Central memory CD4-positive, alpha-beta T cell (primary cell): ENCODE measurements around the gene DCDC2.
"Not testable (repeated sequence)": the region's sequence is repeated elsewhere in the genome, so short reads cannot be mapped to it uniquely, and the experiment has no call there.

Experiments used
- DNase-seq: peaks from one replicate; pipeline ENCODE4 v3.0.0; 2022

Gene DCDC2

DNA sequence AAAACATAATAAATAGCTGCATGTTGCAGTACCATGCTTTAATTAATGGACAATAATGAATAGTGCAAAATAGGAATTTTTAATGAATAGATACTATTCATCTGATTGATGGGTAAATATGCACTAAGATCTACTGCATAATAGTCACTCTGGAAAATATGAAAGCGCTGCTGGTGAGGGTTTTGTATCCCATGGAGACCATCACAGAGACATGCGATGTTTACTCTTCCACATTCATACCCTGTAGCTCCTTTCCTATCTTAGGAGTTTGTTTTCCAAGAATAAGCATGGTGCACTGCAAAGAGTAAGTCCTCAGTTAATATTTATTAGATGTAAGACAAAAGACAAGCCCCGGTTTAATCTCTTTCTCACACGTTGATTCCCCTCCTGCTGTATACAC is 150.4 kb downstream of the DCDC2 start:
- no peak for DNase-seq

- no peak for DNase-seq
Measured at GRCh38 chr6:24205020-24205492, 152.8 kb downstream of the DCDC2 start.

GRCh38 chr6:24204113-24204512 is 153.7 kb downstream of the DCDC2 start:
- DNase-seq = not testable (repeated sequence)

DNA sequence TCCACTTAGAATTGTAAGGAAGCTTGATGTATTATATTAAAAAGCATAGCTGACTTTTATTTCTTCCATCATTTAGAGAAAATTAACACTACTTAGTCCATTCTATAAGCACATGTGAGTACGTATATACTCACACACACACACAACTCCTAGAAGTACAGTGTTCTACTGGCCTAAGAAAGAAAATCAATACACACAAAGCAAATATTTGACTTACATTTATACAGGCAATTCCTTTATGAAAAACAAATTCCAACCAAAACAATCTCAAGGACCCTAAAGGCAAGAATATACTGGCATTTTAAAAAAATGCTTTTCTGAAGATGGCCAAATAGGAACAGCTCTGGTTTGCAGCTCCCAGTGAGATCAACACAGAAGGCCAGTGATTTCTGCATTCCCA is 160.0 kb downstream of the DCDC2 start:
- DNase-seq = no peak

DNA sequence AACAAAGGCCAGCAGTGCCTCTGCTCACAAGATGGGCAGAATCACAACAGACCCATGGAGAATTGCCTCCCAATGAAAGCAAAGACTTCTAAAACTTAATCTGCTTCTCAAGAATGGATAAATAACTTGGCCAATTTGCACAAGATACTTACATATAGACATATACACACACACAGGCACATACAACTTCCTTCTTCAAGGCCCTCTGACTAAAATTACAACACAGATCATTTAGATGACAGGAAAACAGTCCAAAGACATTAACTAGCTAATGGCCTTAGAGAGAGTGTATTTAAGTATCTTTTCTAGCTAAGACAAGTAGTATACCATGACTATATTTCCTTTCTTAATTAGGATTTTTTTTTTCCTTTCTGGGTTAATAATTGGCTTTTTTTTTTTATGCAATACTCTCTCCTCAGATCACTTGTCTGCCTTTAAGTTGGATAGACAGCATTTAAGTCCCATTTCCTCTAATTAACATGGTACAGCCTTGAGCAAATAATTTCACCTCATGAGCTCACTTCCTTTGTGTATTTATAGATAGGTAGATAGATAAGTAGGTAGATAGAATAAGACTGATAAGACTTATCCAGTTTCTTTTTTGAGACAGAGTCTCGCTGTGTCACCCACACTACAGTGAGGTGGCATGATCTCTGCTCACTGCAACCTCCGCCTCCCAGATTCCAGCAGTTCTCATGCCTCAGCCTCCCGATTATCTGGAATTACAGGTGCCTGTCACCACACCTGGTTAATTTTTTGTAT is 161.8 kb downstream of the DCDC2 start:
- DNase-seq = no peak

GRCh38 chr6:24194978-24195700 is 162.7 kb downstream of the DCDC2 start:
- no peak for DNase-seq

DNA sequence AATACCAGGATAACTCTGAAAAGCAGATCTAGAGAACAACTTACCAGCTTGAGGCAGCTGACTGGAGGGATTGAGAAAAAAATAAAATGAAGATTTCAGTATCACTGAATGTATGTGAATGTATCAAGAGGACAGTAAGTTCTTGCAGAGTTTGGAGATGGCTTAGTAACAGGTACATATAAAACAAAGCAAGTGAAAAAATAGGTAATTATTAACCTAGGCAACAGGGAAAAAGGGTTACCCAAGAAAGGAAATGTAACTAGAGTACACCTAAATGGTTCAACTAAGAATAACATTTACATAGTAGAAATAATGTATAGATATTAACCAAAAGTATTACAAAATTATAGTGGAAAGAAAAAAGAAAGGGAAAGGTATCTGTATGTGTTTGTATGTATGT is 164.5 kb downstream of the DCDC2 start:
- no peak for DNase-seq

GRCh38 chr6:24191346-24191745 is 166.5 kb downstream of the DCDC2 start:
- no peak for DNase-seq

DNA sequence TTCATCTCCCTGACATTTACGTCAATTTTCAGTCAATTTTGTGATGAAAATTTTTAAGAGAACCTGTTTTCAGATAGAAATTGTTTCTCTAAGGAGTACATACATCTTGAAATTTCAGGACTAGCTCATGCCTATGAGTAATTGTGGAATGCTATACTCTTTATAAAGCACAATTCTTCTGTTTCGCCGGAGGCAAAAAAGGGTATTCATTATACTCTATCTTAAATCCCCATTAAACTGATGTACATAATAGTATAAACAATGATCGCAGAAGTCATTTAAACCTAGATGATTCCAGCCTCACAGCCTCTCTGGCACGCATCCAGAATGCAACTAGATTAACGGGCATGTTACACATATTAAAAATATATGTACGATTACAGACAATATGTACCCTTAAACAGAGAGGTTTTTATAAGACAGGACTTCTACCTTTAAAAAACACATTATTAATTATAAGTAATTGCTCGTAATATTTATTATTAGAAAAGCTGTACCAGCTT is 169.2 kb downstream of the DCDC2 start:
- no peak for DNase-seq

DNA sequence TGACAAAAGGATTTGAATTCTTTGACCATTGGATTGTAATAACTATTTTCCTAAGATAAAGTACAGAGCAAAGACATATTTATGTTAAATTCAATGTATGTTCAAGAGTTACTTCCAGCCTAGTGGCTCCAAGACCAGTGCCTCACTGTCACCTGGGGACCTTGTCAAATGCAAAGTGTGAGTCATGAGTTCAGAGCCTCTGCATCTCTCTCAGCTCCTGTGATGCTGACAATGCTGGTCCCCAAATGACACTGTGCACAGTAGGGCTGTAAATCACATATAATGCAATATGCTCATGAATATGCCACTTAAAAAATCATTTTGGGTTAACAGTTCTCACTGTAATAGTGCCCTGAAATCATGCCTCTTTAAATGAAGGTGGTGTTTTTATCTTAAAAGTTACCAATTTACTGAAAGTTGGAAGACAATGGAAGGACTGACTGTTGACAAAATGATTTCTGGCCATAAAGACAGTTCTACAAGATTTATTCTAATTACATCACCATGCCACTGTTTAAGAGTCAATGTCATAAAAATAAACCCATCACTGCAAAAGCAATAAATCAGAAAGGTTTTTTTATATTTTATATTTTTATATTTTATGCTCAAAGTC is 169.8 kb downstream of the DCDC2 start:
- DNase-seq = no peak

DNA sequence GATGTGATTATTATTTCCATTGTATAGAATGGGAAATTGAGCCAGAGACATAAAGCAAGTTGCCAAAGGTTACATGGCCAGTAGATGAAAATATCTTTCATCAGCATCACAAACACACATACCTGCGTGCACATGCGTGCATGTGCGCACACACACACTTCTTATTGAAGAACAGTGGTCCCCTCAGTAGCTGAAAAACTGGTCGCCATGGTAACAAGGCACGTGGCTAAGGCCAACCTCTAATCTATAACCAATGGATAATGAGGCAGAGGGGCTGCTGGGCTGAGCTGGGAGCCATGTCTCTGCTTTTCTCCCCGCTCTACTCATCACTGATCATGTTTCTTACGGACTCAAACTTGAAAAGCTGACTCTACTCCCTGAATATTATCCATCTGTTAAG is 171.5 kb downstream of the DCDC2 start:
- no peak for DNase-seq

GRCh38 chr6:24183584-24183983 is 174.3 kb downstream of the DCDC2 start:
- DNase-seq = no peak

DNA sequence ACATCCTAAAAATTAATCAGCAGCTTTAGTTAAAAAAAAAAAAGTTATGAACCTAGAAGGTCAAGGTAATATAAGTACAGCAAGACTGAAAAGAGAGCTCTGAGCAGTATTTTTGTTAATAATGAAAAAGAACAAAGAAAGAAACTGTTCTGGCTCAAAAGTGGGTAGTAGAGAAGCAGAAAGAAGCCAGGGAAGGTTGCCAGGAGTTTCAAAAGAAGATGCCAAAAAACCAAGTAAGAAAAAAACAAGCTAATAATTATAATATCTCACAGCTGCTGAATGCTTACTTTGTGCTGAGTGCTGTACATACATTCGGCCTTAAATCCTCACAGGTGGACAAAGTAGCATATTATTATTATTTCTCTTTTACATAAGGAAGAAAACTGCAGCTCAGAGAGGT is 200.0 kb downstream of the DCDC2 start:
- DNase-seq = no peak

DNA sequence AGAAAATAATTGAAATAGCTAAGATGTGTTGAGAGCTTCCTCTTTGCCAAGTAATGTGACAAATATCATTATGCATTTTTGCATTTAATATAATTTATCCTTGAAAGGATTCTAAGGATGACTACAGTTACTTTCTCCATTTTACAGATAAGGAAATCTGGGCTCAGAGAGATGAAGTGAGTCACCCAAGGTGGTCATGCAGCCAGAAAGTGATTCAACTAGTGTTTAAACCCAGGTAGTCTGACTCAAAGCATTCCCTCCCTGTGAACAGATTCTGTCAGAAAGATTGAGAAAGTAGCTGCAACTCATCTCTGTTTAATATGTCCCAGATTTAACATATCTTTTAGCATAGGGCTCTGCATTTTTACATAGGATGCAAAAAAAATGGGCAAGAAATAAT is 203.7 kb downstream of the DCDC2 start:
- DNase-seq = no peak

DNA sequence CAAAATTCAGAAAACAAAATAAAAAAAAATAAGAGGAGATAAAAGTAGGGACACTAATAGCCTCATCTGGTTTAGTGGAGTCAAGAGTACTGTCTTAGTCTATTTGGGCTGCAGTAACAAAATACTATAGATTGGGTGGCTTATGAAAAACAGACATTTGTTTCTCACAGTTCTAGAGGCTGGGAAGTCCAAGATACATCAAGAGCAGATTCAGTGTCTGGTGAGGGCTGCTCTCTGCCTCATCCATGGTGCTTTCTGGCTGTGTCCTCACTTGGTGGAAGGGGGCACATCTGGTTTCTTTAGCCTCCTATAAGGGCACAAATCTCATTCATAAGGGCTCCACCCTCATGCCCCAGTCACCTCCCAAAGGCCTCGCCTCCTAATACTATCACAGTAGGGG is 205.8 kb downstream of the DCDC2 start:
- no peak for DNase-seq

- DNase-seq = no peak
Measured at GRCh38 chr6:24149836-24150235, 208.0 kb downstream of the DCDC2 start.

DNA sequence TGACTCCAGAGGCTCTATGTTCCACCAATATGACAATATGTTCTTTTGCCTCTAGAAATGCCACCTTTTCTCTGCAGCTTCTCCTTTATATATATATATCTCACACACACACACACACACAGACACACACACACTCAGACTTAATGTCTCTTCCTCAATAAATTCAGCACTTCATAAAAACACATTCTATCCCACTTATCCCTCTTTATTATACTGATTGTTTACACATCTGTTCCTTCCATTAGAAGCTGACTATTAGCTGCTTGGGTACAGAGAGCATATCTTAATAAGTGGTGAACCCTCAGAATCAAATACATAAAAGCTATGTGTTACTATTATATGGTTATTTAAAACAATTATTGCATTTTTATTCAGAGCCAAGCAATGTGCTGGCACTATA is 208.6 kb downstream of the DCDC2 start:
- DNase-seq = no peak

- no peak for DNase-seq
Measured at GRCh38 chr6:24148684-24149083, 209.2 kb downstream of the DCDC2 start.

DNA sequence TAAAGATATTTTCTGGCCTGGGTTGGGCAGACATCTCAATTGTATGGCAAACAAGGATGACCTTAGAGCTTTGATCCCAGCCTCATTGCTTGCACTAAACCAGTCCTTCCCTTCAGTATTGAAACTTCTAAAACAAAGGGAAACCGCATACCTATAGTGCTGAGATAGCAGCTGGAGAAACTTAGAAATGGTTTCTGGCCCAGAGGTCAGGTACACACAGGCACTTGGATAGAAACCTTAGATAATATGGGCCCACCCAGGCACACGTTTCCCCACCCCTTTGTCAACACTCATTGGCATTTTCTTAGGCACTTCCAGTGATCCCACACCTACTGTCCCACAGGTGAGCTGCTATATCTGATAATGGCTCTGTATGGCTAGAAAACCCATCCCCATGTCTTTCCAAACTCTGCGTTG is 209.7 kb downstream of the DCDC2 start:
- DNase-seq = no peak

- no peak for DNase-seq
Measured at GRCh38 chr6:24147511-24148153, 210.2 kb downstream of the DCDC2 start.

- DNase-seq = no peak
Measured at GRCh38 chr6:24146871-24147270, 211.0 kb downstream of the DCDC2 start.

DNA sequence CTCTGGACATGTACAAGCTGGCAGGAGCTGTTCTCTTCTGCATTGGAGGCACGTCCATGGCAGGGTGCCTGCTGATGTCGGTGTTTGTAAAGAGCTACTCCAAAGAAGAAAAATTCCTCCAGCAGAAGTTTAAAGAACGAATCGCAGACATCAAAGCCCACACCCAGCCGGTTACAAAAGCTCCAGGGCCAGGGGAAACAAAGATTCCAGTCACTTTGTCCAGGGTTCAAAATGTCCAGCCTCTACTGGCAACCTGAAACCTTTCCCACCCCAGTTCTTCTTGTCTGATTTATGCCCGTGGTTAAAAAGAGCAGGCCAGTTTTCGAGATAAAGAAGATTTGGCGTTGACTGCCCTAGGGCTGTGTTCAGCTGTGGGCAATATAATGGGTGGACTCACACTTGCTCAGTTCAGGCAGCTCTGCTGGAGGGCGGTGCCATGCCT is 212.1 kb downstream of the DCDC2 start:
- no peak for DNase-seq

GRCh38 chr6:24142733-24143132 is 215.1 kb downstream of the DCDC2 start:
- not testable (repeated sequence) for DNase-seq
